ENCODE measurements around the gene OGT. TPM values are rescaled to one million over a fixed set of nuclear protein-coding genes. Genes with fewer than 3 reads are reported as not detected.

The OGT gene
- total RNA-seq, 1 experiment from 2014 or later, result 143 TPM

DNA sequence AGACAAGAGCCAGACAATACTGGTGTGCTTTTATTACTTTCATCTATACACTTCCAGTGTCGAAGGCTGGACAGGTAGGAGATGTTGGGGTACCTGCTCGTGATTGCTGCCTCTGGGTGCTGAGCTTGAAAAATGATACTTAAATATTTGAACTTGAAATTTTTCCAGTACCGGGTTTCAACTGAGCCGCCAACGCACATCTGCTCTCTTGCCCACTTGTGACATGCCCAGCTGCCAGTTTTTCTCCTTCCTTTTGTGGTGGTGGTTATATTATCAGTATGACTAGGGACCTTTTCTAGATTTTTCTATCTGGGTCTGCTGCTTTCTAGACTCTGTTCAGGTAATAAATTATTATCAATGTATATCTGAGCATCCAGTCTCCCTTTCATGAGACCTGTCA is 3.4 kb downstream of the OGT start:
- ChIA-PET POLR2A (no interaction called here), CTCF (no interaction called here), RAD21 (ENCODE audit: low non-redundant PET in 1 of 2, low total read pairs in 2 of 2, uncharacterized antibody in 2 of 2, unreplicated experiment in 2 of 2) (no interaction called here)
- H3K27ac ChIP-seq (ENCODE audit: low read depth, low read length), result no peak overlapping the region
- H4K20me1 ChIP-seq (ENCODE audit: insufficient read depth), result peaks cover 32% of the 10 kb centered on the region
- no peak overlapping the region for H2AFZ ChIP-seq (ENCODE audit: low read depth, low read length, poor library complexity, severe bottlenecking)
- no peak for TF ChIP-seq EZH2phosphoT487 (IDR thresholded peaks at IDR 0.05; ENCODE audit: borderline replicate concordance)
- no peak for TF ChIP-seq JUND (IDR thresholded peaks at IDR 0.05)
- TF ChIP-seq POLR2A (IDR thresholded peaks at IDR 0.05; ENCODE audit: borderline replicate concordance, extremely low read depth, insufficient read depth, insufficient read length), result no peak
- TF ChIP-seq, protein P1, sequence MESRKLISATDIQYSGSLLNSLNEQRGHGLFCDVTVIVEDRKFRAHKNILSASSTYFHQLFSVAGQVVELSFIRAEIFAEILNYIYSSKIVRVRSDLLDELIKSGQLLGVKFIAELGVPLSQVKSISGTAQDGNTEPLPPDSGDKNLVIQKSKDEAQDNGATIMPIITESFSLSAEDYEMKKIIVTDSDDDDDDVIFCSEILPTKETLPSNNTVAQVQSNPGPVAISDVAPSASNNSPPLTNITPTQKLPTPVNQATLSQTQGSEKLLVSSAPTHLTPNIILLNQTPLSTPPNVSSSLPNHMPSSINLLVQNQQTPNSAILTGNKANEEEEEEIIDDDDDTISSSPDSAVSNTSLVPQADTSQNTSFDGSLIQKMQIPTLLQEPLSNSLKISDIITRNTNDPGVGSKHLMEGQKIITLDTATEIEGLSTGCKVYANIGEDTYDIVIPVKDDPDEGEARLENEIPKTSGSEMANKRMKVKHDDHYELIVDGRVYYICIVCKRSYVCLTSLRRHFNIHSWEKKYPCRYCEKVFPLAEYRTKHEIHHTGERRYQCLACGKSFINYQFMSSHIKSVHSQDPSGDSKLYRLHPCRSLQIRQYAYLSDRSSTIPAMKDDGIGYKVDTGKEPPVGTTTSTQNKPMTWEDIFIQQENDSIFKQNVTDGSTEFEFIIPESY (IDR thresholded peaks at IDR 0.05; ENCODE audit: extremely low read depth, insufficient replicate concordance, low read length), result no peak
- H3K9me2 ChIP-seq (ENCODE audit: insufficient read depth), result no peaks in the 10 kb centered on the region
- H3K9me3 ChIP-seq (ENCODE audit: control insufficient read depth in 1 of 2, insufficient read depth in 1 of 2, low read depth in 1 of 2, low read length in 2 of 2), result no peaks in the 10 kb centered on the region
- no peak overlapping the region for H3K4me3 ChIP-seq (replicated peaks in 1 of 2; ENCODE audit: low read depth in 1 of 2, low read length in 2 of 2)
- DNase-seq (ENCODE audit: low read depth, low spot score) (no peak), ATAC-seq (no peak)
- H3K36me3 ChIP-seq (ENCODE audit: control insufficient read depth in 1 of 2, insufficient read depth in 2 of 2, low read length in 2 of 2), result peaks cover 5 to 14% of the 10 kb centered on the region in 2 experiments
- no peak overlapping the region for H3K9ac ChIP-seq (ENCODE audit: low read length)
- H3K27me3 ChIP-seq (ENCODE audit: insufficient read depth, low read length), result no peaks in the 10 kb centered on the region
- BruUV-seq (replicated peaks), result no TSS peak
- peaks cover 2 to 28% of the 10 kb centered on the region in 2 experiments; a peak in 3 of 4 replicates for H3K4me1 ChIP-seq (ENCODE audit: control insufficient read depth in 1 of 2, insufficient read depth in 2 of 2, low read length in 2 of 2)
- H3K79me2 ChIP-seq (ENCODE audit: insufficient read depth, low read length), result peaks cover 90% of the 10 kb centered on the region
- intact Hi-C loops (cut with micrococcal nuclease), result no loop called here
- no peak overlapping the region for H3K4me2 ChIP-seq (ENCODE audit: low read length)

DNA sequence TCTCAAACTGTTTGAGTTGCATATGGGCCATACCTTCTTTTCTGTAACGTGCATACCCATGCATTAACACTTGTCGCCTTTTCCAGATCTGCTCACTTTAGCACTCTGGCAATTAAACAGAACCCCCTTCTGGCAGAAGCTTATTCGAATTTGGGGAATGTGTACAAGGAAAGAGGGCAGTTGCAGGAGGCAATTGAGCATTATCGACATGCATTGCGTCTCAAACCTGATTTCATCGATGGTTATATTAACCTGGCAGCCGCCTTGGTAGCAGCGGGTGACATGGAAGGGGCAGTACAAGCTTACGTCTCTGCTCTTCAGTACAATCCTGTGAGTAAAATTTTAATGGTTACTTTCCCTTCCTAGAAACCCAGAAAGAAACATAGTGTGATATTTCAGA is 4.8 kb downstream of the OGT start:
- CTCF ChIA-PET, result no interaction called here
- Histone ChIP-seq H3K4me2 (ENCODE audit: low read length) (no peak overlapping the region), H3K4me1 (ENCODE audit: control insufficient read depth in 1 of 2, insufficient read depth in 2 of 2, low read length in 2 of 2) (peaks cover 6 to 32% of the 10 kb centered on the region in 2 experiments; a peak in 3 of 4 replicates), H3K79me2 (ENCODE audit: insufficient read depth, low read length) (peaks cover 98% of the 10 kb centered on the region), H4K20me1 (ENCODE audit: insufficient read depth) (peaks cover 47% of the 10 kb centered on the region), H3K9me3 (ENCODE audit: control insufficient read depth in 1 of 2, insufficient read depth in 1 of 2, low read depth in 1 of 2, low read length in 2 of 2) (no peaks in the 10 kb centered on the region), H3K27me3 (ENCODE audit: insufficient read depth, low read length) (no peaks in the 10 kb centered on the region), H3K27ac (ENCODE audit: low read depth, low read length) (no peak overlapping the region), H3K9me2 (ENCODE audit: insufficient read depth) (no peaks in the 10 kb centered on the region), H3K9ac (ENCODE audit: low read length) (no peak overlapping the region), H3K36me3 (ENCODE audit: control insufficient read depth in 1 of 2, insufficient read depth in 2 of 2, low read length in 2 of 2) (peaks cover 5 to 14% of the 10 kb centered on the region in 2 experiments), H3K4me3 (replicated peaks in 1 of 2; ENCODE audit: low read depth in 1 of 2, low read length in 2 of 2) (no peak overlapping the region), H2AFZ (ENCODE audit: low read depth, low read length, poor library complexity, severe bottlenecking) (no peak overlapping the region)
- intact Hi-C loops (cut with micrococcal nuclease), result no loop called here
- DNase-seq (ENCODE audit: low read depth, low spot score), result no peak
- no peak for ATAC-seq
- RAD21 ChIA-PET (ENCODE audit: low non-redundant PET in 1 of 2, low total read pairs in 2 of 2, uncharacterized antibody in 2 of 2, unreplicated experiment in 2 of 2), result no interaction called here
- POLR2A ChIA-PET, result no interaction called here
- BruUV-seq (replicated peaks), result no TSS peak
- no peak for TF ChIP-seq ELF1 (IDR thresholded peaks at IDR 0.05; ENCODE audit: borderline replicate concordance, low read depth)
- TF ChIP-seq SP1 (IDR thresholded peaks at IDR 0.05; ENCODE audit: low read depth), result no peak
- TF ChIP-seq TCF7L2 (IDR thresholded peaks at IDR 0.05; ENCODE audit: borderline replicate concordance, extremely low read depth, insufficient read depth, insufficient read length), result no peak
- no peak for TF ChIP-seq CBX3 (IDR thresholded peaks at IDR 0.05; ENCODE audit: low read depth)
- TF ChIP-seq, protein P1 (IDR thresholded peaks at IDR 0.05; ENCODE audit: extremely low read depth, insufficient replicate concordance, low read length), result no peak
- TF ChIP-seq EGR1 (IDR thresholded peaks at IDR 0.05; ENCODE audit: low read depth), result no peak
- TF ChIP-seq FOSL1 (IDR thresholded peaks at IDR 0.05; ENCODE audit: low read depth), result no peak
- TF ChIP-seq ZNF274 (IDR thresholded peaks at IDR 0.05; ENCODE audit: low read depth, low read length), result no peak
- TF ChIP-seq SIN3A (IDR thresholded peaks at IDR 0.05; ENCODE audit: low read depth), result no peak
- no peak for TF ChIP-seq POLR2AphosphoS5 (IDR thresholded peaks at IDR 0.05; ENCODE audit: low read depth, low read length)
- no peak for TF ChIP-seq EZH2 (IDR thresholded peaks at IDR 0.05)
- TF ChIP-seq, protein P2, sequence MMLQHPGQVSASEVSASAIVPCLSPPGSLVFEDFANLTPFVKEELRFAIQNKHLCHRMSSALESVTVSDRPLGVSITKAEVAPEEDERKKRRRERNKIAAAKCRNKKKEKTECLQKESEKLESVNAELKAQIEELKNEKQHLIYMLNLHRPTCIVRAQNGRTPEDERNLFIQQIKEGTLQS (IDR thresholded peaks at IDR 0.05), result no peak
- TF ChIP-seq RAD21 (IDR thresholded peaks at IDR 0.05; ENCODE audit: low read depth), result no peak
- no peak for TF ChIP-seq SRF (IDR thresholded peaks at IDR 0.05; ENCODE audit: low read depth)
- TF ChIP-seq JUND (IDR thresholded peaks at IDR 0.05), result no peak

Measured in HCT116 (cell line).